Trophoblast cell (in vitro differentiated cells and primary cell): Measurements from ENCODE around the gene DENND1A.

ENCODE experiments used
- DNase-seq, 2 donors: peaks; one replicate each; pipeline ENCODE4 v3.0.0-alpha.2; 2016
- H2AFZ ChIP-seq: 2 replicates; pipeline ENCODE4 v1.6.1; 2013; ENCODE audit warnings: low read length, moderate library complexity, mild to moderate bottlenecking; ENCODE audit not compliant: insufficient read depth, poor library complexity
- H2AK5ac ChIP-seq: 2 replicates; pipeline ENCODE4 v1.6.1; 2013; ENCODE audit warnings: mild to moderate bottlenecking, low read length
- H2BK120ac ChIP-seq: 2 replicates; pipeline ENCODE4 v1.6.1; 2013; ENCODE audit warnings: low read length, mild to moderate bottlenecking, moderate library complexity; ENCODE audit not compliant: insufficient read depth, poor library complexity
- H2BK12ac ChIP-seq: 2 replicates; pipeline ENCODE4 v1.6.1; 2013; ENCODE audit warnings: mild to moderate bottlenecking, low read length, moderate library complexity
- H2BK5ac ChIP-seq: 2 replicates; pipeline ENCODE4 v1.6.1; 2013; ENCODE audit warnings: low read length, low read depth, moderate library complexity, mild to moderate bottlenecking; ENCODE audit not compliant: poor library complexity
- H3K14ac ChIP-seq: 2 replicates; pipeline ENCODE4 v1.6.1; 2013; ENCODE audit warnings: mild to moderate bottlenecking, low read length
- H3K18ac ChIP-seq: 2 replicates; pipeline ENCODE4 v1.6.1; 2013; ENCODE audit warnings: mild to moderate bottlenecking, low read length
- H3K23ac ChIP-seq: 2 replicates; pipeline ENCODE4 v1.6.1; 2013; ENCODE audit warnings: low read length
- H3K27ac ChIP-seq: 2 replicates; pipeline ENCODE4 v1.5.1; 2013; ENCODE audit warnings: low read depth, mild to moderate bottlenecking, inconsistent platforms, low read length, moderate library complexity
- H3K27me3 ChIP-seq: 2 replicates; pipeline ENCODE4 v1.6.1; 2013; ENCODE audit warnings: inconsistent platforms, mild to moderate bottlenecking, low read length, moderate library complexity; ENCODE audit not compliant: insufficient read depth
- H3K36me3 ChIP-seq, 2 experiments: 1 replicate in 1 of 2; 2 replicates in 1 of 2; pipeline ENCODE4 v1.6.1; 2013; ENCODE audit warnings: low read length in 2 of 2, mild to moderate bottlenecking in 2 of 2, moderate library complexity in 1 of 2; ENCODE audit not compliant: insufficient read depth in 2 of 2, control insufficient read depth in 1 of 2
- H3K4ac ChIP-seq: 2 replicates; pipeline ENCODE4 v1.6.1; 2013; ENCODE audit warnings: low read depth, mild to moderate bottlenecking, low read length, moderate library complexity
- H3K4me1 ChIP-seq, 2 experiments: 1 replicate in 1 of 2; 2 replicates in 1 of 2; pipeline ENCODE4 v1.6.1; 2013; ENCODE audit warnings: low read length in 2 of 2, mild to moderate bottlenecking in 2 of 2, moderate library complexity in 1 of 2; ENCODE audit not compliant: insufficient read depth in 2 of 2, control insufficient read depth in 1 of 2
- H3K4me2 ChIP-seq: 2 replicates; pipeline ENCODE4 v1.6.1; 2013; ENCODE audit warnings: inconsistent platforms, mild to moderate bottlenecking, low read length, moderate library complexity
- H3K4me3 ChIP-seq: 2 replicates; pipeline ENCODE4 v1.5.1; 2013; ENCODE audit warnings: mild to moderate bottlenecking, low read depth, low read length, inconsistent platforms
- H3K79me1 ChIP-seq: one replicate; pipeline ENCODE4 v1.6.1; 2013; ENCODE audit warnings: low read length
- H3K79me2 ChIP-seq: 2 replicates; pipeline ENCODE4 v1.6.1; 2013; ENCODE audit warnings: low read length, mild to moderate bottlenecking; ENCODE audit not compliant: control insufficient read depth, insufficient read depth, poor library complexity
- H3K9ac ChIP-seq: 2 replicates; pipeline ENCODE4 v1.6.1; 2013; ENCODE audit warnings: mild to moderate bottlenecking, low read length
- H3K9me3 ChIP-seq: 2 replicates; pipeline ENCODE4 v1.6.1; 2013; ENCODE audit warnings: low read depth, mild to moderate bottlenecking, control low read depth, inconsistent platforms, low read length; ENCODE audit not compliant: insufficient read depth
- H4K12ac ChIP-seq: 2 replicates; pipeline ENCODE4 v1.6.1; 2013; ENCODE audit warnings: low read depth, mild to moderate bottlenecking, low read length, moderate library complexity
- H4K8ac ChIP-seq: 2 replicates; pipeline ENCODE4 v1.6.1; 2013; ENCODE audit warnings: low read depth, mild to moderate bottlenecking, low read length, moderate library complexity
- H4K91ac ChIP-seq: one replicate; pipeline ENCODE4 v1.6.1; 2013; ENCODE audit warnings: low read depth, mild to moderate bottlenecking, low read length, moderate library complexity
- WGBS: extraction: QIAGEN DNeasy Blood & Tissue Kit; methylation state at CpG from one replicate; pipeline ENCODE4 v1.1.7; 2013; ENCODE audit warnings: missing lambda C conversion rate; ENCODE audit not compliant: insufficient read length, insufficient coverage; ENCODE audit errors: extremely low coverage; 5-methylcytosine and 5-hydroxymethylcytosine counted together

The DENND1A gene

GRCh38 chr9:123848447-123849085 is 81.4 kb downstream of the DENND1A start:
- H4K8ac ChIP-seq: no peak overlapping the region
- no peaks in the 10 kb centered on the region for H3K27me3 ChIP-seq
- no peak overlapping the region for H4K91ac ChIP-seq
- no peak overlapping the region for H4K12ac ChIP-seq
- H3K36me3 ChIP-seq: peaks cover 2% of the 10 kb centered on the region in 2 experiments
- H3K23ac ChIP-seq: no peak overlapping the region
- no peak overlapping the region for H2AK5ac ChIP-seq
- no peak for DNase-seq
- H3K4me2 ChIP-seq: no peak overlapping the region
- H3K4ac ChIP-seq: no peak overlapping the region
- H3K27ac ChIP-seq: no peak overlapping the region
- no peaks in the 10 kb centered on the region for H3K79me2 ChIP-seq
- no peak overlapping the region for H3K4me3 ChIP-seq
- peaks cover 3% of the 10 kb centered on the region for H3K9me3 ChIP-seq
- no peaks in the 10 kb centered on the region for H3K79me1 ChIP-seq
- H2BK120ac ChIP-seq: no peak overlapping the region
- no peak overlapping the region for H3K14ac ChIP-seq
- no peak overlapping the region for H2BK5ac ChIP-seq
- H3K4me1 ChIP-seq: no peaks in the 10 kb centered on the region
- H2BK12ac ChIP-seq: no peak overlapping the region
- WGBS: no CpG with 5 or more reads among the region's 3 CpGs
- no peak overlapping the region for H3K18ac ChIP-seq
- no peak overlapping the region for H2AFZ ChIP-seq
- no peak overlapping the region for H3K9ac ChIP-seq

GRCh38 chr9:123846966-123847365 is 83.0 kb downstream of the DENND1A start:
- no peak overlapping the region for H2BK5ac ChIP-seq
- H4K12ac ChIP-seq: no peak overlapping the region
- no peaks in the 10 kb centered on the region for H3K79me1 ChIP-seq
- H3K4ac ChIP-seq: no peak overlapping the region
- no peaks in the 10 kb centered on the region for H3K27me3 ChIP-seq
- H2AK5ac ChIP-seq: no peak overlapping the region
- H3K27ac ChIP-seq: no peak overlapping the region
- DNase-seq: no peak
- no peak overlapping the region for H3K14ac ChIP-seq
- H3K36me3 ChIP-seq: peaks cover 2% of the 10 kb centered on the region in 2 experiments
- no peak overlapping the region for H3K23ac ChIP-seq
- H3K4me3 ChIP-seq: no peak overlapping the region
- H3K9me3 ChIP-seq: peaks cover 3% of the 10 kb centered on the region
- H3K79me2 ChIP-seq: no peaks in the 10 kb centered on the region
- H2AFZ ChIP-seq: no peak overlapping the region
- H3K18ac ChIP-seq: no peak overlapping the region
- no peak overlapping the region for H3K4me2 ChIP-seq
- no peak overlapping the region for H3K9ac ChIP-seq
- no peak overlapping the region for H4K8ac ChIP-seq
- H4K91ac ChIP-seq: no peak overlapping the region
- H3K4me1 ChIP-seq: no peaks in the 10 kb centered on the region
- no peak overlapping the region for H2BK12ac ChIP-seq
- no peak overlapping the region for H2BK120ac ChIP-seq

GRCh38 chr9:123843703-123844102 is 86.2 kb downstream of the DENND1A start:
- no peak overlapping the region for H3K4ac ChIP-seq
- H4K8ac ChIP-seq: no peak overlapping the region
- peaks cover 3% of the 10 kb centered on the region for H3K9me3 ChIP-seq
- no peak overlapping the region for H3K14ac ChIP-seq
- no peak overlapping the region for H3K4me3 ChIP-seq
- H3K36me3 ChIP-seq: peaks cover 2% of the 10 kb centered on the region in 2 experiments
- no peaks in the 10 kb centered on the region for H3K4me1 ChIP-seq
- H2AK5ac ChIP-seq: no peak overlapping the region
- no peaks in the 10 kb centered on the region for H3K27me3 ChIP-seq
- no CpG with 5 or more reads among the region's 4 CpGs for WGBS
- H4K91ac ChIP-seq: no peak overlapping the region
- no peak overlapping the region for H3K23ac ChIP-seq
- no peak overlapping the region for H3K4me2 ChIP-seq
- no peak overlapping the region for H4K12ac ChIP-seq
- H3K9ac ChIP-seq: no peak overlapping the region
- no peak overlapping the region for H2BK120ac ChIP-seq
- H3K18ac ChIP-seq: no peak overlapping the region
- H2AFZ ChIP-seq: no peak overlapping the region
- H3K79me1 ChIP-seq: no peaks in the 10 kb centered on the region
- no peak for DNase-seq
- no peak overlapping the region for H2BK5ac ChIP-seq
- no peak overlapping the region for H2BK12ac ChIP-seq
- H3K79me2 ChIP-seq: no peaks in the 10 kb centered on the region
- no peak overlapping the region for H3K27ac ChIP-seq

GRCh38 chr9:123835821-123836220 is 94.1 kb downstream of the DENND1A start:
- H3K4me3 ChIP-seq: no peak overlapping the region
- no peak overlapping the region for H3K4ac ChIP-seq
- H3K36me3 ChIP-seq: no peaks in the 10 kb centered on the region
- H3K9ac ChIP-seq: no peak overlapping the region
- H3K4me1 ChIP-seq: no peaks in the 10 kb centered on the region
- no peak overlapping the region for H2BK120ac ChIP-seq
- no peaks in the 10 kb centered on the region for H3K79me2 ChIP-seq
- WGBS: no CpG with 5 or more reads among the region's 1 CpG
- no peak overlapping the region for H2BK5ac ChIP-seq
- no peaks in the 10 kb centered on the region for H3K79me1 ChIP-seq
- no peak overlapping the region for H4K12ac ChIP-seq
- H3K18ac ChIP-seq: no peak overlapping the region
- no peak overlapping the region for H3K4me2 ChIP-seq
- DNase-seq: no peak
- H4K8ac ChIP-seq: no peak overlapping the region
- H2AFZ ChIP-seq: no peak overlapping the region
- H3K14ac ChIP-seq: no peak overlapping the region
- H4K91ac ChIP-seq: no peak overlapping the region
- H3K23ac ChIP-seq: no peak overlapping the region
- H2AK5ac ChIP-seq: no peak overlapping the region
- no peaks in the 10 kb centered on the region for H3K27me3 ChIP-seq
- H2BK12ac ChIP-seq: no peak overlapping the region
- H3K27ac ChIP-seq: no peak overlapping the region
- H3K9me3 ChIP-seq: peaks cover 2% of the 10 kb centered on the region
